Omental fat pad (tissue), 4 donors: ENCODE results near the gene LCE1D. TPM values are rescaled to one million over a fixed set of nuclear protein-coding genes. Genes with fewer than 3 reads are reported as not detected.

ENCODE experiments used
- ATAC-seq: fragments of 150-250 bp; one replicate; pipeline ENCODE4 v1.9.1; 2016; ENCODE audit warnings: mild to moderate bottlenecking, moderate library complexity; ENCODE audit not compliant: low FRiP score
- DNase-seq: peaks from one replicate; pipeline ENCODE4 v3.0.0-alpha.2; 2019; ENCODE audit warnings: low spot score
- CTCF ChIP-seq, 3 donors: fragments of 450-650 bp; IDR thresholded peaks; one replicate each; pipeline ENCODE4 v1.5.1; 2016 to 2017; ENCODE audit warnings: antibody characterized with exemption in 3 of 3, mild to moderate bottlenecking in 3 of 3, moderate library complexity in 2 of 3
- total RNA-seq, 4 donors: library from RNA; depleted of rRNA; stranded (reverse); fragments of >200 nt; gene quantifications; one replicate each; pipeline ENCODE4 v1.1.0, GENCODE V29; 2016

LCE1D gene
- total RNA-seq, 4 donors from 2014 or later = not detected

DNA sequence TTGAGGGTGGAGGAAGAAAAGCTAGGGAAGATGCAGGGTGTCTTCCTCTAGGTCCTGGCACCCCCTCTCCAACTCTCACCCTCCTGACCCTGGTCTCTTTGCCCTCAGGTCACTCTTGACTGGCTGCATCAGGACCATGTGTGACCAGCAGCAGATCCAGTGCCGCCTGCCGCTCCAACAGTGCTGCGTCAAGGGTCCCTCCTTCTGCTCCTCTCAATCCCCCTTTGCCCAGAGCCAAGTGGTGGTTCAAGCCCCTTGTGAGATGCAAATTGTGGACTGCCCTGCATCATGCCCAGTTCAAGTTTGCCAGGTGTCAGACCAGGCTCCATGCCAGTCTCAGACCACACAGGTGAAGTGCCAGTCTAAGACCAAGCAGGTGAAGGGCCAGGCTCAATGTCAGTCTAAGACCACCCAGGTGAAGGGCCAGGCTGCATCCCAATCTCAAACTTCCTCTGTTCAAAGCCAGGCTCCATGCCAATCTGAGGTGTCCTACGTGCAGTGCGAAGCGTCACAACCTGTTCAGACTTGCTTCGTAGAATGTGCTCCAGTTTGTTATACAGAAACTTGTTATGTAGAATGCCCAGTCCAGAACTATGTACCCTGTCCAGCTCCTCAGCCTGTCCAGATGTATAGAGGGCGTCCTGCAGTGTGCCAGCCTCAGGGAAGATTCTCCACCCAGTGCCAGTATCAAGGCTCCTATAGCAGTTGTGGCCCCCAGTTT lies 36.9 kb upstream of the LCE1D start:
- DNase-seq (no peak), ATAC-seq (no peak)
- TF ChIP-seq CTCF (IDR thresholded peaks at IDR 0.05) = no peak

DNA sequence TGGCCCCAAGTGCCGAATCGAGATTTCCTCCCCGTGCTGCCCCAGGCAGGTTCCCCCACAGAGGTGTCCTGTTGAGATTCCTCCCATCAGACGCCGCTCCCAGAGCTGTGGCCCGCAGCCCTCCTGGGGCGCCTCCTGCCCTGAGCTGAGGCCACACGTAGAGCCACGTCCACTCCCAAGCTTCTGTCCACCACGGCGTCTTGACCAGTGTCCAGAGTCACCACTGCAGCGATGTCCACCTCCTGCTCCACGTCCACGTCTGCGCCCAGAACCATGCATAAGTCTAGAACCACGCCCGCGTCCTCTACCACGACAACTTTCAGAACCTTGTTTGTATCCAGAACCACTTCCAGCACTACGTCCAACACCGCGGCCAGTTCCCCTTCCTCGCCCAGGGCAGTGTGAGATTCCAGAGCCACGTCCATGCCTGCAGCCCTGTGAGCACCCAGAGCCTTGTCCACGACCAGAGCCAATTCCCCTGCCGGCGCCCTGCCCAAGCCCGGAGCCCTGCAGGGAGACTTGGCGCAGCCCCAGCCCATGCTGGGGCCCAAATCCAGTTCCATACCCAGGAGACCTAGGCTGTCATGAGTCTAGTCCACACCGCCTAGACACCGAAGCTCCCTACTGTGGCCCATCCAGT lies 35.9 kb upstream of the LCE1D start:
- TF ChIP-seq CTCF (IDR thresholded peaks at IDR 0.05) = no peak
- DNase-seq = no peak
- ATAC-seq = no peak

DNA sequence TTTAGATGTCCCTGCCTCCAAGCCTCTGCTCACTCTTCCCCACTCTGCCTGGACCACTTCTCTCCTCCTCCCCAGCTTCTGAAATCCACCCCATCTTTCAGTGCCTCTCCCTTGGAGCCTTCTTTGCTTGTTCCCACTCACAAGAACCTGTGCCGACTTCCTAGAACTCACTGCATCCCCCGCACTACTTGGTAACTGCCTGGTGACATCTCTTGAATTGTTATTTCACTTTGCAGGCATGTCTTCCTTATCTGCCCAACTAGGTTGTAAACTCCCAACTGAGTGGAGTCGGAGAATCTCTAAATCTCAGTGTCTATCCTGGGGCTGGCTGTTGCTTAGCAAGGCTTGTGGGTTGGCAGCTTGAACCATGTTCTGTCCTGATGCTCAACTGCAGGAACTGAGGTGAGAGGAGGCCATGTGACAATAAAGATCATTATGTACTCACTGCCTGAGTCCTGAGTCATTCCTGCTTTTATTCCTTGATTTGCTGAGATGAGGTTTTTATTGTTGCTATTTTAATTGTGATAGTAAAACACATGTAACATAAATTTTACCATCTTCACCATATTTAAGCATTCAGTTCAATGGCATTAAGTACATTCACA lies 34.8 kb upstream of the LCE1D start:
- ATAC-seq (no peak), DNase-seq (no peak)
- no peak for TF ChIP-seq CTCF (IDR thresholded peaks at IDR 0.05)

DNA sequence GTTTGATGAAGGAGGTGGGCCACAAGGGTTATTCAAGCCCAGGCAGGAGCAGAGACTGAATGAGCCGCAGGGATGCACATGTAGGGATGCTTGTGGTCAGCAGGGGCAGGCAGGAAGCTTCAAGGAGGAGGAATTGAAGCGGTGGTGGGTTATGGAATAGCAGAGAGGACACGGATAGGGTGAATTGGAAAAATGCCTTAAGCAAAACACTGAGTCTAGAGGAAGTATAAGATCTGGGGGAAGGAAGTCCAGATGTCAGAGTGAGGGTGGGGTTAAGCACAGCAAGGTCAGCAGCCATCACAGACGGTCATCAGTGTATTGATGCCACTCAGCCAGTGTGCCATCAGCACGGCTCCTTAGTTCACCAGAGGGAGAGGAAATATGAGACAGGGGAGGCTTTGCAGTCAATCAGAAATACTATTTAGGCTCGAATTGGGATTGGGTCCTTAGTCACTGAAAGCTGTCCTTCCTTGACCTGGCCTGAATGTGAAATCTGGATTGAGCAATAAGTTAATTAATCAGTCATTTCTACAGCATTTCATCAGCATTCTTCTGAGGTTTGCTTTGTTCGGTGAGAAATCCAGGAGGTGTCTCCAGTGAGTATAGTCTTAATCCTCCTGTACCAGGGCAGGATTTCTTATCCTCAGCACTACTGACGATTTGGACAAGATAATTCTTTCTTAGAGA lies 27.5 kb upstream of the LCE1D start:
- DNase-seq = no peak
- TF ChIP-seq CTCF (IDR thresholded peaks at IDR 0.05) = no peak
- ATAC-seq = no peak

GRCh38 chr1:152770411-152770810 lies 26.1 kb upstream of the LCE1D start:
- no peak for TF ChIP-seq CTCF (IDR thresholded peaks at IDR 0.05)
- DNase-seq (no peak), ATAC-seq (no peak)

DNA sequence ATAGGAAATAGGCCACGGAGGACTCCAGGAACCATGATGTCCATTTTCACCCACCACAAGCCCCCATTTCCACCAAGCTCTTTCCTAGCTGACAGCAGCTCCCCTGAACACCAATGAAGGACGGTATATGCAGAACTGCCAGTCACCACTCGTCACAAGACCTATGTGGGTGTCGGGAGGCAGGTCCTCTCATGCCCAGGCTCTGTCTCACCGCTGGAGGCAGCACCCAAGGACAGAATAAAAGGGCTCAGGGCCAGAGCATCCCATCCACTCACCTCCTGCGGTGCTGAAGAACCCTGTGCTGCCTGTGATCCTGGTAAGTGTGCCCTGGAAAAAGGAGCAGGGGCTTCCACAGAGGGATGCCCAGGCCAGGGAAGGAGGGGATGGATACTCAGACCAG lies 21.6 kb upstream of the LCE1D start, which contains the start of gene LCE1F:
Gene LCE1F (plus strand): TSS at position 266 of the 400 bp plus-strand sequence. CDS start 1,232 bp downstream, outside the sequence.
- TF ChIP-seq CTCF (IDR thresholded peaks at IDR 0.05) = no peak
- ATAC-seq (no peak), DNase-seq (no peak)
